Endothelial cell of umbilical vein (primary cell): ENCODE measurements around the gene CYCS. TPM values are rescaled to one million over a fixed set of nuclear protein-coding genes. Genes with fewer than 3 reads are reported as not detected.

Source experiments
- Bru-seq: library from RNA; stranded (reverse); fragments of 400-500 nt; gene quantifications from one replicate; lab custom pipeline; 2021; lab: Mats Ljungman, UMichigan
- BruChase-seq, 2 experiments: library from RNA; stranded (reverse); fragments of 400-500 nt; gene quantifications; one replicate each; lab custom pipeline; 2021; lab: Mats Ljungman, UMichigan
- BruUV-seq: library from RNA; stranded (reverse); fragments of 400-500 nt; replicated peaks from 2 replicates; lab custom pipeline; 2021; lab: Mats Ljungman, UMichigan
- CTCF ChIA-PET: fragments of 300-600, 350-600 bp; sonication (Branson Sonifier 250); formaldehyde crosslinking; loops from one replicate; lab custom pipeline; 2021; ENCODE audit warnings: antibody characterized with exemption, inconsistent platforms; lab: Charles Lee
- POLR2A ChIA-PET: fragments of 300-600, 350-600 bp; sonication (Branson Sonifier 250); formaldehyde crosslinking; loops from one replicate; lab custom pipeline; 2021; ENCODE audit warnings: antibody characterized with exemption, inconsistent platforms; lab: Charles Lee
- DNase-seq: peaks from one replicate; pipeline ENCODE4 v3.0.0-alpha.2; 2011; ENCODE audit warnings: low read depth, low spot score
- FAIRE-seq: peaks from 2 replicates; lab custom pipeline; 2011; peaks lifted over from hg19 to GRCh38; lab: Jason Lieb, UNC
- H2AFZ ChIP-seq: 2 replicates; pipeline ENCODE4 v1.6.0; 2012; ENCODE audit warnings: low read depth, low read length, control low read depth, inconsistent platforms
- H3K27ac ChIP-seq: 2 replicates; pipeline ENCODE4 v1.5.1; 2011; ENCODE audit warnings: low read depth, mild to moderate bottlenecking, control low read depth, low read length, moderate library complexity; ENCODE audit not compliant: insufficient read depth
- H3K27me3 ChIP-seq, 2 experiments: 2 replicates each; pipeline versions ENCODE4 v1.6.0 to v1.6.1; 2011; ENCODE audit warnings: low read length in 2 of 2, mixed read lengths in 1 of 2; ENCODE audit not compliant: control insufficient read depth in 2 of 2, insufficient read depth in 2 of 2
- H3K36me3 ChIP-seq, 2 experiments: 2 replicates in 1 of 2; 3 replicates in 1 of 2; pipeline ENCODE4 v1.5.1; 2011; ENCODE audit warnings: low read length in 2 of 2, mild to moderate bottlenecking in 1 of 2, moderate library complexity in 1 of 2; ENCODE audit not compliant: control insufficient read depth in 2 of 2, insufficient read depth in 2 of 2; ENCODE audit errors: extremely low read depth in 1 of 2
- H3K4me1 ChIP-seq: 3 replicates; pipeline ENCODE4 v1.5.1; 2011; ENCODE audit warnings: mild to moderate bottlenecking, low read length; ENCODE audit not compliant: control insufficient read depth, insufficient read depth; ENCODE audit errors: extremely low read depth
- H3K4me2 ChIP-seq: 2 replicates; pipeline ENCODE4 v1.6.1; 2011; ENCODE audit warnings: low read length, control low read depth, mixed read lengths; ENCODE audit not compliant: insufficient read depth
- H3K4me3 ChIP-seq, 3 experiments: fragments of 200-600 bp in 1 of 3; sonication (generic), shearing (Covaris generic) in 1 of 3; replicated peaks in 1 of 3; 2 replicates each; pipeline ENCODE4 v1.5.1; 2011 to 2016; ENCODE audit warnings: control low read depth in 3 of 3, low read length in 3 of 3, mild to moderate bottlenecking in 2 of 3, inconsistent platforms in 1 of 3, low read depth in 1 of 3, moderate library complexity in 1 of 3; ENCODE audit not compliant: insufficient read depth in 1 of 3
- H3K79me2 ChIP-seq: 2 replicates; pipeline ENCODE4 v1.6.0; 2012; ENCODE audit warnings: low read length, inconsistent platforms; ENCODE audit not compliant: control insufficient read depth, insufficient read depth
- H3K9ac ChIP-seq: replicated peaks from 2 replicates; pipeline ENCODE3; 2011; ENCODE audit warnings: low read length, control low read depth; ENCODE audit not compliant: insufficient read depth; ENCODE audit errors: extremely low read depth
- H3K9me1 ChIP-seq: replicated peaks from 3 replicates; pipeline ENCODE4 v1.6.0; 2011; ENCODE audit warnings: mild to moderate bottlenecking, low read length; ENCODE audit not compliant: control insufficient read depth, insufficient read depth; ENCODE audit errors: extremely low read depth
- H3K9me3 ChIP-seq: replicated peaks from 2 replicates; pipeline ENCODE4 v1.5.1; 2012; ENCODE audit warnings: low read length, inconsistent platforms; ENCODE audit not compliant: control insufficient read depth, insufficient read depth
- H4K20me1 ChIP-seq: replicated peaks from 2 replicates; pipeline ENCODE3; 2011; ENCODE audit warnings: mild to moderate bottlenecking, low read length; ENCODE audit not compliant: control insufficient read depth, insufficient read depth; ENCODE audit errors: extremely low read depth
- EZH2 ChIP-seq: IDR thresholded peaks from 2 replicates; pipeline ENCODE4 v1.6.1; 2012; ENCODE audit warnings: borderline replicate concordance, low read depth, mild to moderate bottlenecking, moderate library complexity, low read length, inconsistent platforms; ENCODE audit not compliant: severe bottlenecking
- FOS ChIP-seq: IDR thresholded peaks from 2 replicates; pipeline ENCODE4 v1.6.1; 2011; ENCODE audit warnings: mild to moderate bottlenecking, low read length, moderate library complexity, borderline replicate concordance; ENCODE audit not compliant: insufficient read depth
- GATA2 ChIP-seq: IDR thresholded peaks from 2 replicates; pipeline ENCODE4 v1.7.0; 2011; ENCODE audit warnings: low read depth, mild to moderate bottlenecking, moderate library complexity, mixed read lengths, low read length; ENCODE audit not compliant: insufficient read length, insufficient read depth
- JUN ChIP-seq: IDR thresholded peaks from 2 replicates; pipeline ENCODE4 v1.6.1; 2011; ENCODE audit warnings: borderline replicate concordance, low read depth; ENCODE audit not compliant: insufficient read length, insufficient read depth
- MAX ChIP-seq: IDR thresholded peaks from 2 replicates; pipeline ENCODE4 v1.6.1; 2011; ENCODE audit not compliant: insufficient read depth, insufficient read length
- MYC ChIP-seq: IDR thresholded peaks from one replicate; pipeline ENCODE4 v1.6.1; 2011; ENCODE audit warnings: mild to moderate bottlenecking, low read depth, low read length
- POLR2A ChIP-seq: IDR thresholded peaks from 2 replicates; pipeline ENCODE4 v1.6.1; 2012; ENCODE audit warnings: low read depth, mild to moderate bottlenecking, control low read depth, low read length
- POLR2AphosphoS5 ChIP-seq: IDR thresholded peaks from 2 replicates; pipeline ENCODE4 v1.6.1; 2012; ENCODE audit warnings: low read depth, mild to moderate bottlenecking, control low read depth, low read length, moderate library complexity; ENCODE audit not compliant: insufficient read depth
- dilution Hi-C: fragments of 300-500 bp; cut with MboI; formaldehyde crosslinking; loops from one replicate; pipeline ENCODE4 v1.15.0; 2019; ENCODE audit warnings: low sequenced_read_pairs; ENCODE audit not compliant: extremely low pct_ligation_motif_present
- intact Hi-C: fragments of 100-400 bp; cut with micrococcal nuclease; formaldehyde crosslinking; loops from one replicate; pipeline ENCODE4 v1.10.0; 2022
- long read RNA-seq: library from polyadenylated mRNA; stranded (forward); transcript quantifications from one replicate; pipeline ENCODE4 v2.0.0, GENCODE V29; 2021
- polyA minus RNA-seq, 3 experiments: library from RNA; depleted of rRNA, polyadenylated mRNA; stranded (reverse); fragments of >200 nt; gene quantifications; 1 replicate in 1 of 3; 2 replicates in 2 of 3; pipeline ENCODE4 v1.2.3, GENCODE V29; 2011
- polyA plus RNA-seq, 4 experiments: library from polyadenylated mRNA; depleted of rRNA in 3 of 4; stranded (reverse) in 3 of 4; unstranded in 1 of 4; fragments of >200 nt; gene quantifications; 2 replicates each; pipeline versions ENCODE4 v1.2.1 to v1.2.3, GENCODE V29; 2011 to 2012; ENCODE audit warnings: missing spikeins in 1 of 4
- total RNA-seq: library from RNA; stranded (reverse); gene quantifications from 2 replicates; pipeline ENCODE4 v1.2.3, GENCODE V29; 2021
- TF ChIP-seq, protein P1 (sequence below), 2 donors: IDR thresholded peaks; 1 replicate in 1 of 2; 2 replicates in 1 of 2; pipeline ENCODE4 v1.5.1; 2011; ENCODE audit warnings: low read length in 2 of 2, mild to moderate bottlenecking in 2 of 2, moderate library complexity in 2 of 2, control low read depth in 1 of 2, inconsistent platforms in 1 of 2, low read depth in 1 of 2; ENCODE audit not compliant: insufficient read depth in 1 of 2; ENCODE audit errors: extremely low read depth in 1 of 2

CYCS gene
- total RNA-seq, result 134 and 143 TPM in 2 replicates
- polyA plus RNA-seq, result 12.3 and 21.4 TPM in 2 replicates
- polyA plus RNA-seq (2011; cell fraction: cytosol; rRNA removed), result 39.3 and 43.4 TPM in 2 replicates
- 15.7 and 20.1 TPM in 2 replicates for polyA plus RNA-seq (2011; cell fraction: nucleus; rRNA removed)
- polyA plus RNA-seq (2012), result 87.5 and 158 TPM in 2 replicates
- 9.5 and 11.0 TPM in 2 replicates for polyA minus RNA-seq
- 31.6 TPM for polyA minus RNA-seq (2011; cell fraction: cytosol; rRNA and poly(A)+ RNA removed)
- polyA minus RNA-seq (2011; cell fraction: nucleus; rRNA and poly(A)+ RNA removed), result 10.5 and 17.1 TPM in 2 replicates
- percentile 96 among the genes with signal in this experiment for Bru-seq, nascent RNA
- percentile 99 among the genes with signal in this experiment for BruChase-seq, experiment 1, labeled RNA remaining after a 6-hour chase
- percentile 97 among the genes with signal in this experiment for BruChase-seq, experiment 2, labeled RNA remaining after a 2-hour chase
- long read RNA-seq, full-length matches to known transcripts, result 464 of 477 reads
- long read RNA-seq, partial matches to known transcripts, result 6 of 477 reads
- long read RNA-seq, other reads (novel, unspliced or antisense), result 7 of 477 reads

DNA sequence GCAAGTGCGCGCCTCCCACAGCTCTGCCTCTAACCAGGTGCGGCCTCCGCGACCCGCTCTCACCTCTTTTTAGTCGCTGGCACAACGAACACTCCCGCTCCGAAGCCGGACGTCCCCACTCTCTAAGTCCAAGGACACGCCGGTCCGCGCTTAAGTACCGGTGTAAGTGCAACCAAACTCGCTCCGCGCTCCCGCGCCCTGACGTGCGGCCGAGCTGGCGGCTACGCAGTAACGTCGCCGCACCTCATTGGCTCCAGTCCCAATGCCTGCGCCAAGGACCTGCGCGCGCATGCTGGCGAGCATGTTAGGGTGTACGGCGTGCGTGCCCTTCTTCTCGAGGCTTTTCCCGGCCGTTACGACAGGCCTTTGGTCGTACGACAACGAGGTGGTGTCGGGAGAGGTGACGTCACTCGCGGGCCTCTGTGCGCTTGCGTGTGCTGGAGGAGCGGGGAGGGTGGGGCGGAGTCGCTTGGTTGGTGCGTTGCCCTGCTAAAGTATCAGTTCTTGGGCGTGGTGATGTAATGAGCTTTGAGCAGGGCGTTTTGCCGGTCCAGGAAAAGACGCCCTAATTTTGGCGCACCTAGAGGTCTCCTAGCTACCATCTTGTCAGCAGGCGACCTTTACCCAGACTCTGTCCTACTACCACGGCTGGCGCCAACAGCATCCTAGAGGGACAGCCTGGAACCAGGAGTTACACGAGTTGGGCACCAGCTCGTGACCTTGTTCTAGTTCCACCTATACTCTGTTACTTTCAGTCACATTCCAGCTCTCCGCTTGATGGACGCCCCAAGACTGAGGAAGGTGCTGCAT lies at the start of gene CYCS:
Gene CYCS, minus strand, starts transcription at position 124 of the 810 bp plus-strand sequence. CDS start 1,141 bp downstream, outside the sequence.
- H4K20me1 ChIP-seq, result no peaks in the 10 kb centered on the region
- dilution Hi-C loops (no loop called here), intact Hi-C loops (loop anchor here (1.0 kb wide), 2 partner anchors 35 to 55 kb away; a partner anchor contains a TSS)
- BruUV-seq, result TSS peak; percentile 99
- peak within 1 kb of the TSS; percentile 78 for H2AFZ ChIP-seq
- peak within 1 kb of the TSS; percentile 67 for H3K27ac ChIP-seq
- no peaks in the 10 kb centered on the region for H3K9me1 ChIP-seq
- TF ChIP-seq, protein P1, sequence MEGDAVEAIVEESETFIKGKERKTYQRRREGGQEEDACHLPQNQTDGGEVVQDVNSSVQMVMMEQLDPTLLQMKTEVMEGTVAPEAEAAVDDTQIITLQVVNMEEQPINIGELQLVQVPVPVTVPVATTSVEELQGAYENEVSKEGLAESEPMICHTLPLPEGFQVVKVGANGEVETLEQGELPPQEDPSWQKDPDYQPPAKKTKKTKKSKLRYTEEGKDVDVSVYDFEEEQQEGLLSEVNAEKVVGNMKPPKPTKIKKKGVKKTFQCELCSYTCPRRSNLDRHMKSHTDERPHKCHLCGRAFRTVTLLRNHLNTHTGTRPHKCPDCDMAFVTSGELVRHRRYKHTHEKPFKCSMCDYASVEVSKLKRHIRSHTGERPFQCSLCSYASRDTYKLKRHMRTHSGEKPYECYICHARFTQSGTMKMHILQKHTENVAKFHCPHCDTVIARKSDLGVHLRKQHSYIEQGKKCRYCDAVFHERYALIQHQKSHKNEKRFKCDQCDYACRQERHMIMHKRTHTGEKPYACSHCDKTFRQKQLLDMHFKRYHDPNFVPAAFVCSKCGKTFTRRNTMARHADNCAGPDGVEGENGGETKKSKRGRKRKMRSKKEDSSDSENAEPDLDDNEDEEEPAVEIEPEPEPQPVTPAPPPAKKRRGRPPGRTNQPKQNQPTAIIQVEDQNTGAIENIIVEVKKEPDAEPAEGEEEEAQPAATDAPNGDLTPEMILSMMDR (IDR thresholded peaks at IDR 0.05; ENCODE audit: extremely low read depth in 1 of 2, insufficient read depth in 1 of 2, low read depth in 1 of 2, low read length in 2 of 2), result no peak
- TF ChIP-seq GATA2, result no peak
- peak; percentile 88 for TF ChIP-seq JUN
- TF ChIP-seq POLR2AphosphoS5, result peak; percentile 97
- peak; percentile 98 for TF ChIP-seq POLR2A
- peak; percentile 17 for TF ChIP-seq FOS
- TF ChIP-seq MYC, result peak; percentile 75
- TF ChIP-seq EZH2, result no peak
- TF ChIP-seq MAX, result peak; percentile 74
- peak; percentile 94 for FAIRE-seq
- DNase-seq, result peak; percentile 100
- peaks cover 9% of the 10 kb centered on the region for H3K4me1 ChIP-seq
- POLR2A ChIA-PET, result interaction anchor here (0.6 to 1.8 kb wide), 16 partner anchors 9 to 1991 kb away, joined by 3 to 13 read pairs (median 3); a partner anchor contains a TSS
- H3K4me3 ChIP-seq, result peak within 1 kb of the TSS; percentile 82 to 98 (median 91)
- H3K9me3 ChIP-seq, result no peaks in the 10 kb centered on the region
- peak within 1 kb of the TSS; percentile 99 for H3K4me2 ChIP-seq
- peaks cover 25% of the 10 kb centered on the region for H3K79me2 ChIP-seq
- peak within 1 kb of the TSS; percentile 89 for H3K9ac ChIP-seq
- CTCF ChIA-PET, result interaction anchor here (0.9 to 3.3 kb wide), 8 partner anchors 27 to 313 kb away, joined by 3 to 17 read pairs (median 4); a partner anchor contains a TSS
- peaks cover 0 to 3% of the 10 kb centered on the region in 2 experiments for H3K27me3 ChIP-seq
- H3K36me3 ChIP-seq, result peaks cover 5 to 12% of the 10 kb centered on the region in 2 experiments
